GM18873 (cell line): Measurements from ENCODE around the gene RNF113B.

Experiments
- ATAC-seq: cut with Tn5 transposase; IDR thresholded peaks from one replicate; pipeline ENCODE4 v1.9.1; 2021; ENCODE audit warnings: mild to moderate bottlenecking, moderate library complexity, moderate number of reproducible peaks; ENCODE audit not compliant: unreplicated experiment, low FRiP score

Gene RNF113B

GRCh38 chr13:98143157-98143553 lies 33.9 kb downstream of the RNF113B start:
- ATAC-seq = peak; percentile 18

GRCh38 chr13:98142380-98143156 lies 34.5 kb downstream of the RNF113B start, which contains the start of gene FARP1:
FARP1 (plus strand) TSS chr13:98143094; CDS start chr13:98213243, 70,149 bp downstream.
- ATAC-seq = peak; percentile 58

- no peak for ATAC-seq
Measured at GRCh38 chr13:98141509-98142379, 35.3 kb downstream of the RNF113B start.

- ATAC-seq = no peak
Measured at GRCh38 chr13:98141091-98141490, 36.0 kb downstream of the RNF113B start.

GRCh38 chr13:98134901-98135300 lies 42.2 kb downstream of the RNF113B start:
- no peak for ATAC-seq

GRCh38 chr13:98133946-98134345 lies 43.1 kb downstream of the RNF113B start:
- ATAC-seq = peak; percentile 86

- no peak for ATAC-seq
Measured at GRCh38 chr13:98129059-98129746, 47.9 kb downstream of the RNF113B start.
